T1000 (cell line): ENCODE measurements around the gene AGAP9.
"Not testable (repeated sequence)": the region's sequence is repeated elsewhere in the genome, so short reads cannot be mapped to it uniquely, and the experiment has no call there.

Experiments used
- DNase-seq: peaks from one replicate; lab custom pipeline; 2025; ENCODE audit warnings: mixed read lengths; lab: John Stamatoyannopoulos, UW

The AGAP9 gene

DNA sequence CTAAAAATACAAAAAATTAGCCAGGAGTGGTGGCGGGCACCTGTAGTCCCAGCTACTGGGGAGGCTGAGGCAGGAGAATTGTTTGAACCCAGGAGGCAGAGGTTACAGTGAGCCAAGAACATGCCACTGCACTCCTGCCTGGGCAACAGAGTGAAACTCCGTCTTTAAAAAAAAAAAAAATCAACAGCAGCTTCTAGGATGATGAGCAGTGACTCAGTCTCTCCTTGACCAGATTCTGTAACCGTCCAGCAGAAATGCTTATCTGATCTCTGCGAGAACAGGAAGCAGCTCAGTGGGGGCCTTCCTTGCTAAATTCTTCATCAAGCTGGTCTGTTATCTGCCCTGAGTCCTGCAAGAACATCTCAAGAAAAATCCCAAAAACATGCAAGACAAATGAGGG, 37.5 kb downstream of the AGAP9 start:
- not testable (repeated sequence) for DNase-seq

DNA sequence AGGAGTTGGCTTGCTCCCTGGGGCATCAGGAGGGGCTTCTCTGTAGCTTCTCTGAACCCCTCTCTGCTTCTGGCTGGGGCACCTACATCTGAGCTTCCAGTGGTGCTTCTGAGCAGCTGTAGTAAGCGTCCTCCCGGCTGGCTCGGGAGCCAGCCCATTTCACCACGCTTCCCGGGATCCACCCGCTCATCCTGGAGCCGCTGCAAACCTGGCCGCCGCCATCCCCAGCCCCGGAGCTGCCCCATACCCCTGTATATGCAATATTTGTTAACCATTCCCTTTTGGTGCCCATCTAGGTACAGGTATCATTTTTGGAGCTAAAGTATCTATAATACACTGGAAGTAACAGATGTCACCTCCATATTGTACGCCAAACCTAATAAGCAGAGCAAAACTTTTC, 38.7 kb downstream of the AGAP9 start:
- DNase-seq = not testable (repeated sequence)

- not testable (repeated sequence) for DNase-seq
These were observed 39.5 kb downstream of the AGAP9 start, which contains the start of gene ANXA8 for GRCh38 chr10:47483923-47484322. Gene ANXA8, minus strand, starts transcription at chr10:47484115. Its CDS starts 182 bp downstream, at chr10:47483933.

DNA sequence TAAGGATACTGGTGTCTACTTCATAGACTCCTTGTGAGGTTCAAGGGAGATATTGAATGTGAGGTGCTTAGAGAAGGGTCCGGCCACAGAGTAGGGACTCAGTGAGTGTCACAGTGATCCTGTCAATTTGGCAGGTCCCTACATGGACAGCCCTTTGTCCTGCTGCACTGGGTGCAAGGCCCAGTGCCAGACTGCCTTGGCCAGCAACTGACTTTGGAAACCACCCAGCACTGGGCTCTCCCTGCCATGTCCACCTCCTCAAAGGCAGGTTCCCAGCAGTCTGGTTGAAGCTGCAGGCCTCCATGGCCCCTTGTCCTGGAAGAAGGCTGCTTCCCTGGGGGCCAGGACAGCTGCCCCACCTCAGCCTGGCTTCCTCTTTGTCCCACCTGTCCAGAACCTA, 41.1 kb downstream of the AGAP9 start:
- not testable (repeated sequence) for DNase-seq

DNA sequence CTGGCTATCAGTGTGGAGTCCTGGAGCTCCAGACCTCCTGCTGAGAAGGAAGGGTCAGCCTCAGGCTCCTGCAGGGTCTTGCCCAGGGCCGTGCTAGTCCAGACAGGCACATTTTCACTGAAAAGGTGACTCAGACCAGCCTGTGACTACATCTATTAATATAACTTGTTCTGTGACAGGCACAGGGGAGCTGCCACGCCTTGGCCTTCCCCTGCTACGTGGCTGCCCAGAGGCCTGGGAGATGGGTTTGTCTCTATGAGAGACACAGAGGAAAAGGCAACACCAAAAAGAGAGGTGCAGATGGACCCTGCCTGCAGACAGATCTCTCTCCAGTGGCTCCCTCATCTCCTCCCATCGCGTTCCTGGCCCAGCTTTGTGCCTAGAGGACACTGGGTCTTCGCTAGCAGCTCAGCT, 41.7 kb downstream of the AGAP9 start:
- not testable (repeated sequence) for DNase-seq

GRCh38 chr10:47481182-47481766, 42.2 kb downstream of the AGAP9 start:
- peak; percentile 86 for DNase-seq

GRCh38 chr10:47480133-47480532, 43.3 kb downstream of the AGAP9 start:
- DNase-seq = not testable (repeated sequence)

GRCh38 chr10:47478114-47478513, 45.3 kb downstream of the AGAP9 start:
- not testable (repeated sequence) for DNase-seq

GRCh38 chr10:47477078-47477477, 46.4 kb downstream of the AGAP9 start:
- DNase-seq = not testable (repeated sequence)

DNA sequence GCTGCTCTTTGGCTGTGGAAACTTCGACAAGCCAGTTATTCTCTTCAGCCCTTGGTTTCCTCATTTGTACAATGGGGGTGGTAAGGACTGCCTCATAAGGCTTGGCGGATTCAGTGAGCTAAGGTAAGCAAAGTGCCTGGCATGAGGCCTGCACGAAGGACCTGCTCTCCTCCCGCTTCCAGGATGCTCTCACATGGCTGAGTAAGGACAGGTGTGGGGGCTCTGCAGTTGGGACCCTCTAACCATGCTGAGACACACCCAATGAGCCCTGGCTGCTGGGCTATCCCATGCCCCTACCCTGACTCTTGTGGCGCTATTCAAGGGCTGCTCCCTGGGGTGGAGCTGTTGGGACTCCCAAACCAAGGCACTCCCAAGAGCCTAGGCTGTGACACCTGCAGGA, 48.3 kb downstream of the AGAP9 start:
- not testable (repeated sequence) for DNase-seq

DNA sequence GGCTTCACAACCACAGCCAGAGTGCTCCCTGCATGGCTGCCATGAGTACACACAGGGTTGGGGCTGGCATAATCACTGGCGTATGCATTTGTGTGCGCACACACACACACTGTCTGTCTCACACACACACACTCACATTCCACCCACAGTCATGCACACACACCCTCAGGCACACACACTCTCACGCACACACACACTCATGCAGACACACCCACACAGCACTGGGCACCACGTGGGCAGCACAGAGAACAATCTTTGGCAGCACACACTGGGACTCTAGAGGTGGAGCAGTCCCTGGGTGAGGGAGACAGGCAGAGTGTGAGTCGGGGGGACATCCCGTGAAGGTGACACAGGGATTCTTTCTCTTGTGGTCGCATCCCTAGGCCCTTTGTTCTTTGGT, 49.9 kb downstream of the AGAP9 start:
- not testable (repeated sequence) for DNase-seq

DNA sequence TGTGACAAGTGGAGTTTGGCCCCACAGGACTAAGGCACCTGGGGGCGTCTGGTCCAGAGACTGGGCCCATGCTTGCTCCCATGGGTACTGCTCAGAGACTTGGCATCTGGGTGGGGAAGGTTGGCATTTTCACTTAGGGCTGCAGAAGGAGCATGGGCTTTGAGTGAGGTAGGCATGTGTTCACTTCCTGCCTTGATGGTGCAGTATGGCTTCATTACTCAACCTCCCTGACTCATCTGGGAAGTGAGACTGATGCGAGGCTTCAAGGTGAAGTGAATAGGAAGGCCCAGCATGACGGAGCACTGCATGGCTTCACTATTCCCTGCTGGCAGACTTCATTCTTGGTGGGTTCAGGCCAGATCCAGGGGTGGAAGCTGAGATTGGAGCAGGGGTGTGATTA, 50.8 kb downstream of the AGAP9 start:
- not testable (repeated sequence) for DNase-seq

- not testable (repeated sequence) for DNase-seq
These were observed 51.4 kb downstream of the AGAP9 start for GRCh38 chr10:47472072-47472471.

DNA sequence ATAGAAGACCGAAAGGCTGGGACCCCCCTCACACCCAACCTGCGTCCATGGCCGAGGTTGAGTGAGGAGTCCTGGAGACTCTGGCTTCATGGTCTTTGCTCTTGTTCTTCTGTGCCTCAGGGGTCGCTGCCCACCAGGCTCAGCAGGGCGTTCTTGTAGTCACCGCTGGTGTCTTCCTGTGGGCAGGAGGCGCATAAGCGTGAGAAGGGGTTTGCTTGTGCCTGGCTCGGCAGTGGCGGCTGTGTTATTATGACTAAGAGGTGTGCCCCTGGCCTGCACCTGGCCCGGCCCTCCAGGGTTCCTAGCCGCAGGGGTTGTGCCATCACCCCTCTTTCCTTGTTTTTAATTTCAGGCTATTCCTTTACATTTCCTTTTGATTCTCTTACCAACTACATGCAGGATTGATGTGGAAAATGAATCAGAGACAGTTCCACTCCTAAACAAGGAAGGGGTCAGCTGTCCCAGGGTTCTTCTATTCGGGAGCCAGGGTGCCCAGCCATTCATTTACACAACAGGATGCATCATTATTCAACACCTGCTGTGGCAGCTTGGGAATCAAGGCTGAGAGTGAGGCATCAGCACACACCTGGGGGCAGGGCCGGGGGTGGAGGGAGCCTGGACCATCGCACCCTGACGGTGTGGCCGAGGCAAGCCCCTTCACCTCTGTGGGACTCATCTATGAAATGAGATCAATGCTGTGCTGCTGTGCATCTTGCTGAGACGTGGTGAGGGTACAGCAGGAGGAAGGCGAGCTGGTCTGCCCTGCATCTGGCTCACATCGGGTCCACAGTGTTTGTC, 54.5 kb downstream of the AGAP9 start:
- DNase-seq = not testable (repeated sequence)

DNA sequence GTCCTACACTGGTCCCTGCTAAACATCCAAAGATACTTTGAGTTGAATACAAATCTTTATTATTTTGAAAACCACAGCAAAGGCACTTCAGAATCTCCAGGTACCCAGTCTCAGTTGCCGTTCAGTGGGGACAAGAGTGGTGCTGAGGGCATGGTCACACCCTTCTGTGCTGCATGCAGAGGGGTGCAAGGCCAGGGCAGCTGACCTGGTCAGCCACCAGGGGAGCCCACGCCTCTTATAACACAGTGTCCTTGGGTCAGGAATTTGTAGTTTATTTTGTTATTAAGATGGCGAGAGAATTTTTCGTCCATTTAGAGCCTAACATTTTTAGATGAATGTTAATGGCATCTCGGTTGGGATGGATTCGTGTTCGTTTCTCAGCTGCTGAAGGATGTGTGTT, 55.5 kb downstream of the AGAP9 start:
- DNase-seq = not testable (repeated sequence)

DNA sequence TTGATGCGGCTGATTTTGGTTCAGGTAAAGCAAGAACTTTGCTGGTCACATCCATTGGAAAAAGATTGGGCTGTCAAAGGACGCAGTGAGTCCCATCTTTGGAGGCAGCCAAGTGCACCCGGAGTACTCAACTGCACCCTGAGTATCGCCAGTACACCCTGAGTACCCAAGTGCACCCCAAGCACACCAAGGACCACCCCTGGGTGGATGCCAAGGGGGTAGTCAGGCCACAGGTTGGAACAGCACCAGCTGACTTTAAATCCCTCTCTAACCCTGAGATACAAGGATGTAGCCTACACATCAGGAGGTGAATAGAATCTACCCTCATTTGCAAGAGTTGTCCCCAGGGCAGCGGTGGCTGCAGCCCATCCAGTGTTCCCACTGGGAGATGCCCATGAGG, 56.0 kb downstream of the AGAP9 start:
- DNase-seq = not testable (repeated sequence)

DNA sequence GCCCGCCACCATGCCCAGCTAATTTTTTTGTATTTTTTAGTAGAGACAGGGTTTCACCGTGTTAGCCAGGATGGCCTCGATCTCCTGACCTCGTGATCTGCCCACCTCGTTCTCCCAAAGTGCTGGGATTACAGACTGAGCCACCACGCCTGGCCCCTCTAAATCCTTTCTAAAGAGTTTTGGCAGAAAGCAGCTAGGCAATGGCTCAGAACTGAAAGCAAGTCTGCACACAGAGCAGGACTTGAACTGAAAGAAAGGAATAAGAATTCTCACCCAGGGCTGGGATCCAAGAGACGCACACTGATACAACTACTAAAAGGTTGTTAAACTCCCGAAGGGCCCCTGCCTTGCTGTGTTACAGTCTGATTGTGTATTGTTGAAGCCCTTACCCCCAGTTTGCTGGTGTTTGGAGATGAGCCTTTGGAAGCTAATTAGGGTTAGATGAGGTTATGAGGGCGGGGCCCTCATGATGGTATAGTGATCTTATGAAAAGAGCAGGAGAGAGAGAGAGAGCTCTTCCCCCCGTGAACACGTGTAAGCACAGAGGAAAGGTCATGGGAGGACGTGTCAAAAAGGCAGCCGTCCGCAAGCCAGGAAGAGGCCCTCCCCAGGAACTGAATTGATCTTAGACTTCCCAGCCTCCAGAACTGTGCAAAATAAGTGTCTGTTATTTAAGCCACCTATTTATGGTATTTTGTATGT, 58.1 kb downstream of the AGAP9 start:
- DNase-seq = not testable (repeated sequence)

DNA sequence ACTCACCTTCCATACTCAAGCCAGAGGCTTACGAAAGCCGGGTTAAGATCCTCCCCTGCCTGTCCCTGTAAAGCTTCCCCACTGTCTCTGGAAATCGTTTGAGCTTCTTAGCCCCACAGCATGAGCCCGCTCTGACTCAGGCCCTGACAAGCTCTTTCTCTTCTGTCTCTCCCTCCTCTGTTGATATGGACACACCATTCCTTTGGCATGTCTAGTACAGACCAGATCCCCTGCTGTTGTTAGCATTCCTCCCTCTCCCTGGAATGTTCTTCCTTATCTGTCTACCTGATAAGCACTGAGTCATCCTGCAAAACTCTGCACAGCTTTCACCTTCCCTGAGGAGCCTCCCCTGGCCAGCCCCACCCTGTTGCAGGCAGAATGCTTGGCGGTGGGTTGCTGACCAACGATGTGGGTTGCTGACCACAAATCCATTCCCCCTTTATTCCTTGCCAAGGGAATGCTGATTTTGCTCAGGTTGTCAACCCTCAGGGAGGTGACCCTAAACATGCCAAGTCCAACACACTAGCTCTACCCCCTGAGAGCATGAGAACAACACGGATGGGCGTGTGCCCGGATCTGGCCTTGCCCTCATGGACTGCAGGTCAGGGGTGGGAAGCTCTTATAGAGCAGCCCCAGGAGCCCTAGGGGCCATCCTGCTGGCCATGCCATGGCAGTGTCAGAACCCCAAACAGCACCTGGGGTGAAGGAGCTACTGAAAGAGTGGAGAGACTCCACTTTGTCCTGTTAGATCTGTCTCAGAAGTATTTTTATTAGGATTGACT, 60.7 kb downstream of the AGAP9 start:
- DNase-seq = not testable (repeated sequence)

GRCh38 chr10:47461261-47461687, 62.2 kb downstream of the AGAP9 start:
- not testable (repeated sequence) for DNase-seq

DNA sequence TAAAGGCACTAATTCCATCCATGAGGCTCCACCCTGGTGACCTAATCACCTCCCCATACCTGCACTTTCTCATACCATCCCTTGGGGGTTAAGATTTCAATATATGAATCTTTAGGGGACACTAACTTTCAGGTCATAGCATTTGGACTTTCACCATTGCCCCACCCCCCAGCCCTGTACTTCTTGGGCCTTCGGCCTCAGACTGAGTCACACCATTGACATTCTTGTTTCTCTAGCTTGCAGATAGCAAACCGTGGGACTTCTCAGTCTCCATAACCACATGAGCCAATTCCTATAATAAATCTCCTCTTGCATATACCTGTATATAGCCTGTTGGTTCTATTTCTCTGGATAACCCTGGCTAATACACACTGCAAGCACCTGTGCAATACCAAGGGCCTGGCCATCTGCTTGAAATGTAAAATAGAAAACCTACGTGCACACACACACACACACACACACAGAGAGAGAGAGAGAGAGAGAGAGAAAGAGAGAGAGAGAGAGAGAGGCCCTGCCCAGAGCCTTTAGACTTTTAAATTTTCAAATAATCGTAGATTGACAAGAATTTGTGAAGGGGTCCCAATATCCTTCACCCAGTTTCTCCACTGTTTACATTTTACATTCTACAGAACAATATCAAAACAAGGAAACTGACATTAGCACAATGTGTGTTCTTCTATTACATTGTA, 64.8 kb downstream of the AGAP9 start:
- no peak for DNase-seq

DNA sequence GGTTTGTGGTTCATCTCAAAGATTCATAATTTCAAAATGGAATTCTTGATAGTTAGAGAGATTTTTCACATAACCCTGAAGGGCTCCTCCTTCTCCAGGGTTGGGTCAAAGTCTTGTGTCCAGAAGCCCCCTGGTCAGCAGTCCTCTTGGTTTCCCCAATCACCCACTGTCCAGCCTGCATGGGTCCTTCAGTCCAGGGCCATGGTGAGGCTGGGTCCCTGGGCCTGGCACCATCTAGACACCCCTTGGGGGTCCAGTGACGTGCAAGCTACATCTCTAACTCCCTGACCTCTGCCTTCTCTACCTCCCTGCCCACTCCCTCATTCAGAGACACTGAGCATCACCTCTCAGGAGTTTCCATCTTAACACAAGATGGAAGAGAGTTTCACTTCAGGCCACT, 65.6 kb downstream of the AGAP9 start:
- no peak for DNase-seq
